MM.1S (cell line): ENCODE measurements around the gene AUTS2.

Experiments
- DNase-seq: peaks from one replicate; pipeline ENCODE4 v3.0.0-alpha.2; 2015
- H2AFZ ChIP-seq: fragments of 300-600 bp; sonication (generic); 2 replicates; pipeline ENCODE4 v1.6.0; 2016; ENCODE audit warnings: antibody characterized with exemption, low read length
- H3F3A ChIP-seq: fragments of 300-600 bp; sonication (generic); 2 replicates; pipeline ENCODE4 v1.6.1; 2016; ENCODE audit warnings: mild to moderate bottlenecking, antibody characterized with exemption, low read length, moderate library complexity, mixed read lengths; ENCODE audit not compliant: insufficient read depth
- H3K27ac ChIP-seq: fragments of 300-600 bp; sonication (generic); 2 replicates; pipeline ENCODE4 v1.5.1; 2016; ENCODE audit warnings: mild to moderate bottlenecking, low read length
- H3K27me3 ChIP-seq: fragments of 300-600 bp; sonication (generic); replicated peaks from 2 replicates; pipeline ENCODE4 v1.6.0; 2016; ENCODE audit warnings: low read length; ENCODE audit not compliant: insufficient read depth
- H3K36me3 ChIP-seq: fragments of 300-600 bp; sonication (generic); replicated peaks from 2 replicates; pipeline ENCODE4 v1.6.1; 2016; ENCODE audit warnings: mild to moderate bottlenecking, low read length, mixed read lengths; ENCODE audit not compliant: insufficient read depth
- H3K4me1 ChIP-seq: fragments of 300-600 bp; sonication (generic); 2 replicates; pipeline ENCODE4 v1.6.1; 2016; ENCODE audit warnings: low read length, mixed read lengths
- H3K4me2 ChIP-seq: fragments of 300-600 bp; sonication (generic); 2 replicates; pipeline ENCODE4 v1.6.0; 2016; ENCODE audit warnings: low read depth, low read length
- H3K4me3 ChIP-seq: fragments of 300-600 bp; sonication (generic); 2 replicates; pipeline ENCODE4 v1.5.1; 2016; ENCODE audit warnings: low read length, mixed read lengths
- H3K79me2 ChIP-seq: fragments of 300-600 bp; sonication (generic); 2 replicates; pipeline ENCODE4 v1.6.1; 2016; ENCODE audit warnings: mixed run types, low read length, mixed read lengths
- H3K9ac ChIP-seq: fragments of 300-600 bp; sonication (generic); 2 replicates; pipeline ENCODE4 v1.6.1; 2016; ENCODE audit warnings: low read length, mixed read lengths
- H3K9me2 ChIP-seq: fragments of 300-600 bp; sonication (generic); replicated peaks from 2 replicates; pipeline ENCODE4 v1.6.1; 2016; ENCODE audit warnings: mild to moderate bottlenecking, low read length, mixed read lengths; ENCODE audit not compliant: insufficient read depth
- H3K9me3 ChIP-seq: fragments of 300-600 bp; sonication (generic); replicated peaks from 2 replicates; pipeline ENCODE4 v1.6.1; 2016; ENCODE audit warnings: mild to moderate bottlenecking, low read length, mixed read lengths; ENCODE audit not compliant: insufficient read depth
- H4K20me1 ChIP-seq: fragments of 300-600 bp; sonication (generic); 2 replicates; pipeline ENCODE4 v1.6.1; 2016; ENCODE audit warnings: mild to moderate bottlenecking, low read length, moderate library complexity, mixed read lengths; ENCODE audit not compliant: insufficient read depth
- EZH2 ChIP-seq: fragments of 300-600 bp; sonication (generic); optimal IDR thresholded peaks from 2 replicates; pipeline ENCODE3; 2017; ENCODE audit warnings: low read depth, mild to moderate bottlenecking, antibody characterized with exemption, low read length, mixed read lengths
- EZH2phosphoT487 ChIP-seq: fragments of 300-600 bp; sonication (generic); IDR thresholded peaks from 2 replicates; pipeline ENCODE4 v1.6.1; 2018; ENCODE audit warnings: antibody characterized with exemption, low read length
- TF ChIP-seq, protein P1 (sequence below): fragments of 300-600 bp; sonication (generic); IDR thresholded peaks from 2 replicates; pipeline ENCODE4 v1.5.1; 2016; ENCODE audit warnings: antibody characterized with exemption, low read length, mixed read lengths

The AUTS2 gene

DNA sequence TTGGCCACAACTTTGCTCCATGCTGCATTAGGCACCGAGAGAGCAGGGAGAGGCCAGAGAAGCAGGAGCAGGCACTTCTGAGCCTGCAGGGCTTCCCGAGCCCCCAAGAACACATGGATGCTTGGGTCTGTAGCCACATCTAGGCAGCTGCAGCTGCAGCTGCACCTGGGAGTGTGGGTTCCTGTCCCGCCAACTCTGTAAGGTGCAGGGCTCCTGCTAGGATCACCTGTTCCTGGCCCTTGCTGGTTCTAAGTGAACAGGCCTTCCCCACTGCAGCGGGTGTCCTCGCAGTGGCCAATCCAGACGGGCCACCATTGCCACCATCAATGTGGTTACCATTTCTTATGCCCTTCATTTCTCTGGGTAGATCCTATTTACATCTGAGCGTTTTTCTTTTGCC, 330.3 kb downstream of the AUTS2 start:
- Histone ChIP-seq H4K20me1 (no peaks in the 10 kb centered on the region), H3K27me3 (no peaks in the 10 kb centered on the region), H3K27ac (no peak overlapping the region), H3K9me3 (no peaks in the 10 kb centered on the region), H2AFZ (no peak overlapping the region), H3K4me3 (no peak overlapping the region), H3K4me1 (no peaks in the 10 kb centered on the region), H3K9me2 (no peaks in the 10 kb centered on the region), H3F3A (no peaks in the 10 kb centered on the region), H3K79me2 (no peaks in the 10 kb centered on the region), H3K4me2 (no peak overlapping the region), H3K36me3 (no peaks in the 10 kb centered on the region), H3K9ac (no peak overlapping the region)
- TF ChIP-seq, protein P1, sequence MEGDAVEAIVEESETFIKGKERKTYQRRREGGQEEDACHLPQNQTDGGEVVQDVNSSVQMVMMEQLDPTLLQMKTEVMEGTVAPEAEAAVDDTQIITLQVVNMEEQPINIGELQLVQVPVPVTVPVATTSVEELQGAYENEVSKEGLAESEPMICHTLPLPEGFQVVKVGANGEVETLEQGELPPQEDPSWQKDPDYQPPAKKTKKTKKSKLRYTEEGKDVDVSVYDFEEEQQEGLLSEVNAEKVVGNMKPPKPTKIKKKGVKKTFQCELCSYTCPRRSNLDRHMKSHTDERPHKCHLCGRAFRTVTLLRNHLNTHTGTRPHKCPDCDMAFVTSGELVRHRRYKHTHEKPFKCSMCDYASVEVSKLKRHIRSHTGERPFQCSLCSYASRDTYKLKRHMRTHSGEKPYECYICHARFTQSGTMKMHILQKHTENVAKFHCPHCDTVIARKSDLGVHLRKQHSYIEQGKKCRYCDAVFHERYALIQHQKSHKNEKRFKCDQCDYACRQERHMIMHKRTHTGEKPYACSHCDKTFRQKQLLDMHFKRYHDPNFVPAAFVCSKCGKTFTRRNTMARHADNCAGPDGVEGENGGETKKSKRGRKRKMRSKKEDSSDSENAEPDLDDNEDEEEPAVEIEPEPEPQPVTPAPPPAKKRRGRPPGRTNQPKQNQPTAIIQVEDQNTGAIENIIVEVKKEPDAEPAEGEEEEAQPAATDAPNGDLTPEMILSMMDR, result no peak
- TF ChIP-seq EZH2phosphoT487, result no peak
- TF ChIP-seq EZH2, result no peak
- no peak for DNase-seq

DNA sequence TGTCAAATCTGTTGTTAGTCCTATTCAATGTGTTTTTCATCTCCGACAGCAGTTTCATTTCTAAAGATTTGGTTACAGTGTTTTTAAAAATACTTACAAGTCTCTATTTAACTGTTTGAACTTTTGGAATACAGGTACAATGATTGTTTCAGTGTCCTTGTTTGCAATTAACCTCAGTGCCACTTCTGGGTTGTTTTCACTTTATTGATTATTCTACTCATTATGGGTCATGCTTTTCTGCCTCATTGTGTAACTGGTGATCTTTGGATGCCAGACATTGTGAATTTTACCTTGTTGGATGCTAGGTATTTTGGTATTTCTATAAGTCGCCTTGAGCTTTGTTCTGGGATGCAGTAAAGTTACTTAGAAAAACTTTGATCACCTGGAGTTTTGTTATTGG, 331.3 kb downstream of the AUTS2 start:
- no peak overlapping the region for H3K27ac ChIP-seq
- H3K4me1 ChIP-seq, result no peaks in the 10 kb centered on the region
- no peak for TF ChIP-seq EZH2phosphoT487
- TF ChIP-seq, protein P1, result no peak
- TF ChIP-seq EZH2, result no peak
- no peak overlapping the region for H2AFZ ChIP-seq
- no peak overlapping the region for H3K9ac ChIP-seq
- H3K36me3 ChIP-seq, result no peaks in the 10 kb centered on the region
- H3F3A ChIP-seq, result no peaks in the 10 kb centered on the region
- no peaks in the 10 kb centered on the region for H3K79me2 ChIP-seq
- no peaks in the 10 kb centered on the region for H3K9me2 ChIP-seq
- no peaks in the 10 kb centered on the region for H3K9me3 ChIP-seq
- no peak overlapping the region for H3K4me3 ChIP-seq
- no peaks in the 10 kb centered on the region for H3K27me3 ChIP-seq
- H3K4me2 ChIP-seq, result no peak overlapping the region
- DNase-seq, result no peak
- no peaks in the 10 kb centered on the region for H4K20me1 ChIP-seq

DNA sequence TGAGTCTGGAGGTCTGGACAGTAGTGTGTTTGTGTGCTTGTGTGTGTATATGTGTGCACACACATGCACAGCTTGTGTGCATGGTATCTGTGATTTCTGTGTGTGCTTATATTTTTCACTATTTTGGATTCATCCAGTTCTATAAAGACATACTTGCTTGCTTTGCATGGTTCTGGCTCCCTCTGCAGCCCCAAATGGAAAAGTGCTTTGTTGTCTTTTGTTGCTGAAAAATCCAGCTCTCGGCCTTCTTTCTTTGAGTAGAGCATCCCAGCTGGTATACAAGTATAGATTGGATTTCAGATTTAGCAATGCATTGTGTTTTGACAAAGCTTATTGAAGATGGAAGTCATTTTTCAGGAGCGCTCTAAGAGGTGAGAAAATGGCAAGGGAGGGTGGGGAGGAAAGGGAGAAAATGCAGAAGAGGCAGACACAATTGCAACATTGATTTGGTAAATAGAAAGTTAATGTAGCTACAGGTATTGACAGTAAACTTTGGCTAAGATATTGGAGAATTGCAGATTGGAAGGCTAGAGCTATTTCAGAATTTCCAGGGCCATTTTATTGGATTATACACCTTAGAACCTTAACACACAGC, 333.9 kb downstream of the AUTS2 start:
- Histone ChIP-seq H3F3A (no peaks in the 10 kb centered on the region), H3K9ac (no peak overlapping the region), H3K9me3 (no peaks in the 10 kb centered on the region), H3K27ac (no peak overlapping the region), H3K27me3 (no peaks in the 10 kb centered on the region), H3K79me2 (no peaks in the 10 kb centered on the region), H3K4me1 (no peaks in the 10 kb centered on the region), H3K36me3 (no peaks in the 10 kb centered on the region), H2AFZ (no peak overlapping the region), H3K4me2 (no peak overlapping the region), H3K9me2 (no peaks in the 10 kb centered on the region), H3K4me3 (no peak overlapping the region), H4K20me1 (no peaks in the 10 kb centered on the region)
- no peak for DNase-seq
- TF ChIP-seq EZH2phosphoT487, result no peak
- TF ChIP-seq, protein P1, result peak; percentile 36
